ENCODE measurements around the gene TMED9. TPM values are rescaled to one million over a fixed set of nuclear protein-coding genes. Genes with fewer than 3 reads are reported as not detected.

The TMED9 gene
- total and polyA plus RNA-seq, 3 experiments from 2014 or later: 138 to 142 (median 140) TPM

DNA sequence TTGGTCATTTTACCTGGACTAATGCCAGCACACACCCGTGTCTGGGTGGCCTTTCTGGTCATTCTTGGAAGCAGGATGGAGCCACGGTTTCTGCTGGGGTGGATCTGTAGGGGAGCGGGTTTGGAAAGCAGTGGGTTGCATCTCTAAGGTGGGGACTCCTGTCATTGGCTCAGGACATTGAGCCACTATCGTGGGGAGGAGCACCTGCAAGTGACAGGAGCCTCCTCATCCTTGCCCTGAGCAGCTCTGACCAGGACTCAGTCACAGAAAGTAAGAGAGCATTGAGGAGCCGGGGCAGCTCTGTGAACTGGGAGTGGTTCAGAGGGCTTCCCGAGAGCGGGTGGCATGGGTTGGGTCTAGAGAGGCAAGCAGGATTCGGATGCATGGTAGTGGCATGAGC, 11.6 kb downstream of the TMED9 start:
- no peak overlapping the region for H3K27ac ChIP-seq (ENCODE audit: low read depth, low read length)
- Mint-ChIP-seq H3K4me1 (peaks cover 26 to 48% (median 42%) of the 10 kb centered on the region in 3 donors), H3K27ac (peak overlapping the region in 4 of 8 donors; percentile 74 to 86 (median 80)), H3K36me3 (peaks cover 0 to 38% (median 4%) of the 10 kb centered on the region in 3 donors), H3K9me3 (no peaks in the 10 kb centered on the region), H3K4me3 (peak overlapping the region in 1 of 7 donors; percentile 86), H3K27me3 (no peaks in the 10 kb centered on the region)
- H3K9me3 ChIP-seq (ENCODE audit: low read length): no peaks in the 10 kb centered on the region
- ChIA-PET POLR2A (no interaction called here), CTCF (no interaction called here)
- peaks cover 13% of the 10 kb centered on the region for H3K4me1 ChIP-seq (ENCODE audit: insufficient read depth, low read length)
- H3K36me3 ChIP-seq (ENCODE audit: insufficient read depth, low read length): no peaks in the 10 kb centered on the region
- no peaks in the 10 kb centered on the region for H3K27me3 ChIP-seq (ENCODE audit: insufficient read depth, low read length, poor library complexity, severe bottlenecking)
- no peak for DNase-seq
- H3K4me3 ChIP-seq (ENCODE audit: low read length): no peak overlapping the region

DNA sequence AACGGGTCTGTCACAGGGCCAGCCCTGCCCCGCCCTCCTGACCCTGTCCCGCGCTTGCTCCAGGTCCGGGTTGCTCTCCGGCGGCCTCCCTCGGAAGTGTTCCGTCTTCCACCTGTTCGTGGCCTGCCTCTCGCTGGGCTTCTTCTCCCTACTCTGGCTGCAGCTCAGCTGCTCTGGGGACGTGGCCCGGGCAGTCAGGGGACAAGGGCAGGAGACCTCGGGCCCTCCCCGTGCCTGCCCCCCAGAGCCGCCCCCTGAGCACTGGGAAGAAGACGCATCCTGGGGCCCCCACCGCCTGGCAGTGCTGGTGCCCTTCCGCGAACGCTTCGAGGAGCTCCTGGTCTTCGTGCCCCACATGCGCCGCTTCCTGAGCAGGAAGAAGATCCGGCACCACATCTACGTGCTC, 12.1 kb downstream of the TMED9 start:
- POLR2A ChIA-PET: no interaction called here
- H3K4me1 Mint-ChIP-seq: peaks cover 22 to 43% (median 37%) of the 10 kb centered on the region in 3 donors
- no peaks in the 10 kb centered on the region for H3K9me3 ChIP-seq (ENCODE audit: low read length)
- H3K4me3 ChIP-seq (ENCODE audit: low read length): no peak overlapping the region
- peaks cover 12% of the 10 kb centered on the region for H3K4me1 ChIP-seq (ENCODE audit: insufficient read depth, low read length)
- CTCF ChIA-PET: no interaction called here
- no peak for DNase-seq
- no peak overlapping the region for H3K27ac Mint-ChIP-seq
- no peaks in the 10 kb centered on the region for H3K27me3 Mint-ChIP-seq
- H3K4me3 Mint-ChIP-seq: peak overlapping the region in 1 of 7 donors; percentile 20
- no peaks in the 10 kb centered on the region for H3K36me3 ChIP-seq (ENCODE audit: insufficient read depth, low read length)
- H3K9me3 Mint-ChIP-seq: no peaks in the 10 kb centered on the region
- H3K36me3 Mint-ChIP-seq: peaks cover 0 to 38% (median 4%) of the 10 kb centered on the region in 3 donors
- no peaks in the 10 kb centered on the region for H3K27me3 ChIP-seq (ENCODE audit: insufficient read depth, low read length, poor library complexity, severe bottlenecking)
- H3K27ac ChIP-seq (ENCODE audit: low read depth, low read length): no peak overlapping the region

DNA sequence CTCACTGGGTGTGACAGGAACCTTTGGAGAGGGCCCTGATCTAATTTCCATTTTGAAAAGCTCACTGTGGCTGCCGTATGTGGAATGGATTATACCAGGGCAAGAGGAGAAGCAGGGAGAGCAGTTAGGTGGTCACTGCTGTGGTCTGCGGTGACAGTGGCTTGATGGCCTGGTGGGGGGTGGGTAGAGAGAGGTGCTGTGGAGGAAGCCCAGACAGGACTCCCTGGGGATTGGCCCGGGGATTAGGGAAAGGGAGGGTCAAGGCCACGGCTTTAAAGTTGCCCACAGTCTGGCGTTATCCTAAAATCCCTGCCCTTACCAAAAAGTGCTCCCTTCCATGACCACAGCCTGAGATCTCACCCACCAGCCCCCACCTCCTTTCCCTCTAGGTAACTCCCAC, 12.7 kb downstream of the TMED9 start:
- Mint-ChIP-seq H3K9me3 (no peaks in the 10 kb centered on the region), H3K4me1 (peaks cover 20 to 41% (median 35%) of the 10 kb centered on the region in 3 donors), H3K4me3 (no peak overlapping the region), H3K27ac (peak overlapping the region in 1 of 8 donors; percentile 87), H3K27me3 (no peaks in the 10 kb centered on the region), H3K36me3 (peaks cover 0 to 39% (median 4%) of the 10 kb centered on the region in 3 donors)
- H3K27me3 ChIP-seq (ENCODE audit: insufficient read depth, low read length, poor library complexity, severe bottlenecking): no peaks in the 10 kb centered on the region
- no peaks in the 10 kb centered on the region for H3K9me3 ChIP-seq (ENCODE audit: low read length)
- ChIA-PET CTCF (no interaction called here), POLR2A (no interaction called here)
- H3K4me3 ChIP-seq (ENCODE audit: low read length): no peak overlapping the region
- H3K36me3 ChIP-seq (ENCODE audit: insufficient read depth, low read length): no peaks in the 10 kb centered on the region
- H3K27ac ChIP-seq (ENCODE audit: low read depth, low read length): no peak overlapping the region
- peaks cover 12% of the 10 kb centered on the region for H3K4me1 ChIP-seq (ENCODE audit: insufficient read depth, low read length)
- no peak for DNase-seq

DNA sequence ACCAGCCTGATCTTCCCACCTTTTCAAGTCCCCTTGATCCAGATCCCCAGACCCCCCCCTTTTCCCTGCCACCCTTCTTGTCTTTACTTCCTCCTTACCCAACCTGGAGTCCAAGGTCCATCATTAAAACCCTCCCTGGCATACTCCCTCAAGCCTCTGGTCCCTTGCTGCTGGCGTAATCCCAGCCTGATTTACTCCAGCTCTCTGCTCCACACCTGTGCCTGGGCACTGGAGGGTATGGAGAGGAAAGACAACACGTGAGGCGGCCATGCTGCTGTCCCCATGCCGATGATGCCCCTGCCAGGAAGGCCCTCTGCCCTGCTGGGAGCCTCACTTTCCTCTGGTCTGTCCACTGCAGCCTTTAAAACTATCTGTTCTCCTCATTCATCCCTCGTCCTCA, 13.1 kb downstream of the TMED9 start:
- no peak overlapping the region for H3K4me3 ChIP-seq (ENCODE audit: low read length)
- H3K4me1 Mint-ChIP-seq: peaks cover 20 to 44% (median 35%) of the 10 kb centered on the region in 3 donors
- peaks cover 0 to 42% (median 4%) of the 10 kb centered on the region in 3 donors for H3K36me3 Mint-ChIP-seq
- ChIA-PET CTCF (no interaction called here), POLR2A (no interaction called here)
- no peaks in the 10 kb centered on the region for H3K27me3 ChIP-seq (ENCODE audit: insufficient read depth, low read length, poor library complexity, severe bottlenecking)
- no peaks in the 10 kb centered on the region for H3K9me3 Mint-ChIP-seq
- no peak overlapping the region for H3K27ac ChIP-seq (ENCODE audit: low read depth, low read length)
- H3K36me3 ChIP-seq (ENCODE audit: insufficient read depth, low read length): no peaks in the 10 kb centered on the region
- H3K27me3 Mint-ChIP-seq: no peaks in the 10 kb centered on the region
- peak overlapping the region in 2 of 8 donors; percentile 57 to 78 for H3K27ac Mint-ChIP-seq
- DNase-seq: no peak
- H3K9me3 ChIP-seq (ENCODE audit: low read length): no peaks in the 10 kb centered on the region
- peaks cover 12% of the 10 kb centered on the region for H3K4me1 ChIP-seq (ENCODE audit: insufficient read depth, low read length)
- no peak overlapping the region for H3K4me3 Mint-ChIP-seq

DNA sequence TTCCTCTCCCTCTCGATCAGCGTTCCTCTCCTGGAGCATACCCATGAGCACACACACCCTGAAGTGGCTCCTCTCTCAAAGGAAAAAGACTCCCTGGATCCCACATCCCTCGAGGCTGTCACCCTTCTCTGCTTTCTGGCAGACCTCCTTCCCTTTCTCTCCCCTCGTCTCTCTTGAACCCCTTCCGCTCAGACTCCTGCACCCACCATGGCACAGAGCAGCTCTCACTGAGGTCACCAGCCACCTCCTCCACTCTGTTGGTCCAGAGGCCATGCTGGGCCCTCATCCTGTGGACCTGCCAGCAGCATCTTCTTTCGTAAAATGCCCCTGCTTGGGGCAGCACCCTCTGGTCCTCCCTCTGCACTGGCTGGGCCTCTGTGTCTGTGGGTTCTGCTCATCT, 13.7 kb downstream of the TMED9 start:
- Histone ChIP-seq H3K36me3 (ENCODE audit: insufficient read depth, low read length) (no peaks in the 10 kb centered on the region), H3K4me1 (ENCODE audit: insufficient read depth, low read length) (peaks cover 10% of the 10 kb centered on the region), H3K27me3 (ENCODE audit: insufficient read depth, low read length, poor library complexity, severe bottlenecking) (no peaks in the 10 kb centered on the region), H3K4me3 (ENCODE audit: low read length) (no peak overlapping the region), H3K27ac (ENCODE audit: low read depth, low read length) (no peak overlapping the region), H3K9me3 (ENCODE audit: low read length) (no peaks in the 10 kb centered on the region)
- DNase-seq: no peak
- peak overlapping the region in 3 of 8 donors; percentile 54 to 83 (median 57) for H3K27ac Mint-ChIP-seq
- no peaks in the 10 kb centered on the region for H3K9me3 Mint-ChIP-seq
- H3K4me3 Mint-ChIP-seq: peak overlapping the region in 1 of 7 donors; percentile 52
- H3K36me3 Mint-ChIP-seq: peaks cover 0 to 40% (median 4%) of the 10 kb centered on the region in 3 donors
- H3K4me1 Mint-ChIP-seq: peaks cover 17 to 40% (median 30%) of the 10 kb centered on the region in 3 donors
- no peaks in the 10 kb centered on the region for H3K27me3 Mint-ChIP-seq
- ChIA-PET CTCF (interaction anchor here (2.1 kb wide), 1 partner anchor 14 kb away, joined by 6 read pairs; the partner anchor contains the start of gene TMED9), POLR2A (no interaction called here)

DNA sequence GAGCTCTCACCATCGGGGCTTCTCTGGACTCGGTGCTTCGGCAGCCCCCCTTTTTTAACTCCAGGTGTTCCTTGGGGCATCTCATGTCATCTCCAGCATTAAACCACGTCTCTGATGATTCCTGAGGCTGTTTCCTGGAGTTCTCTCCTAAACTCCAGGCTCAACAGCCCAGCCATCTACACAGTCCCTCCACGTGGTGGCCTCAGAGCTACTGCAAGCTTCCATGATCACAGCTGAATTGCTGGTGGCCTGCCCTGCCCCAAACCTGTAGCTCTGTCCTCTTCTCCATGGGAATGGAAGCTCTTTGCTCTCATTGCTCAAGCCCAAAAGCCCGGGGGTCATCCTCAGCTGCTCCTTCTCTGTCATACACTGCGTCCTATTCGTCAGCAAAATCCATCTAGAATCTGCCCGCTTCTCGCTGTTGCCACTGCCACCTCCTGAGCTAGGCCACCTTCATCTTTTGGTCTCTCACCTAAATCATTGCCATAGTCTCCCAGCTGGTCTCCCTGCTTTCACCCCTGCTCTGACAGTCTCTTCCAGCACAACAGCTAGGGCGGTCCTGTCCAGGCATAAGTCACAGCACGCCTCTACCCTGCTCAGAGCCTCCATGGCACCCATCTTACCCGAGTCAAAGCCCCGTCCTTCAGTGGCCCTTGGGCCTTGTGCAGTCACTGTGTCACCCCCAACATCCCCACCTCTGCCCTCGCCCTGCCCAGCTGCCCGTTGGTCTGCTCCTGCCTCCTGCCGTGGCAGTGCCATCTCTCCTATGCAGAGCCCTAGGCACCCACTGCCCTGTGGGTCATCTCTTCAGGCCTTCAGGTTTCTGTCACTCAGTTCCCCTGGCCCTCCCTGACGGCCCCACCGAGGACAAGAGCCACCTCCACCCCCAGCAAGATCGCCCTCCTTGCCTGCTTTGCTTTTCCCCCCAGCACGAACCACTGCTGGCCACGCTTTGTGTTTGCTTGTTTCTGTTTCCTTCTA, 14.4 kb downstream of the TMED9 start:
- H3K27ac Mint-ChIP-seq: peak overlapping the region in 4 of 8 donors; percentile 54 to 84 (median 69)
- CTCF ChIA-PET: interaction anchor here (1.6 to 2.1 kb wide), 3 partner anchors 13 to 455 kb away, joined by 3 to 6 read pairs (median 5); partner anchors contain the start of gene TMED9

DNA sequence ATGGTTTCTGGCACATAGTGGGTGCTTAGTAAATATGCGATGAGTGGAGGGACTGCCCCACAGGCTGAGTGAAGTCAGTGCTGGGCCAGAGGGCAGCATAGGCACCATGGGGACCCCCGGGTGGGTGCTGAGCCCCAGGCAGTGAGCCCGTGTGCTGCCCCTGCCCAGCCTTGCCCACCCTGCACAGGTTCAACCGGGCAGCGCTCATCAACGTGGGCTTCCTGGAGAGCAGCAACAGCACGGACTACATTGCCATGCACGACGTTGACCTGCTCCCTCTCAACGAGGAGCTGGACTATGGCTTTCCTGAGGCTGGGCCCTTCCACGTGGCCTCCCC, 15.1 kb downstream of the TMED9 start:
- POLR2A ChIA-PET: no interaction called here
- H3K4me1 Mint-ChIP-seq: peaks cover 11 to 30% (median 20%) of the 10 kb centered on the region in 3 donors

More for the DNA sequence above, 14.4 kb downstream of the TMED9 start:
- no peaks in the 10 kb centered on the region for H3K9me3 ChIP-seq (ENCODE audit: low read length)
- no peaks in the 10 kb centered on the region for H3K27me3 ChIP-seq (ENCODE audit: insufficient read depth, low read length, poor library complexity, severe bottlenecking)
- H3K27me3 Mint-ChIP-seq: no peaks in the 10 kb centered on the region
- no peak overlapping the region for H3K4me3 ChIP-seq (ENCODE audit: low read length)
- POLR2A ChIA-PET: interaction anchor here (0.6 kb wide), 1 partner anchor 8 kb away, joined by 3 read pairs; no protein-coding TSS in a partner anchor
- no peak for DNase-seq
- peaks cover 11 to 33% (median 24%) of the 10 kb centered on the region in 3 donors for H3K4me1 Mint-ChIP-seq
- no peaks in the 10 kb centered on the region for H3K9me3 Mint-ChIP-seq
- peaks cover 3% of the 10 kb centered on the region for H3K4me1 ChIP-seq (ENCODE audit: insufficient read depth, low read length)
- H3K27ac ChIP-seq (ENCODE audit: low read depth, low read length): no peak overlapping the region
- H3K36me3 Mint-ChIP-seq: peaks cover 0 to 40% (median 4%) of the 10 kb centered on the region in 3 donors
- peak overlapping the region in 1 of 7 donors; percentile 52 for H3K4me3 Mint-ChIP-seq
- H3K36me3 ChIP-seq (ENCODE audit: insufficient read depth, low read length): no peaks in the 10 kb centered on the region

More for the DNA sequence above, 15.1 kb downstream of the TMED9 start:
- Mint-ChIP-seq H3K36me3 (peaks cover 0 to 40% (median 4%) of the 10 kb centered on the region in 3 donors), H3K27me3 (no peaks in the 10 kb centered on the region), H3K27ac (peak overlapping the region in 1 of 8 donors; percentile 55), H3K4me3 (peak overlapping the region in 1 of 7 donors; percentile 52), H3K9me3 (no peaks in the 10 kb centered on the region)
- no peaks in the 10 kb centered on the region for H3K4me1 ChIP-seq (ENCODE audit: insufficient read depth, low read length)
- H3K27ac ChIP-seq (ENCODE audit: low read depth, low read length): no peak overlapping the region
- no peak for DNase-seq
- no peaks in the 10 kb centered on the region for H3K36me3 ChIP-seq (ENCODE audit: insufficient read depth, low read length)
- H3K9me3 ChIP-seq (ENCODE audit: low read length): no peaks in the 10 kb centered on the region
- CTCF ChIA-PET: interaction anchor here (0.6 to 2.1 kb wide), 4 partner anchors 14 to 547 kb away, joined by 3 to 6 read pairs (median 4); partner anchors contain the start of genes NHP2 and TMED9
- no peak overlapping the region for H3K4me3 ChIP-seq (ENCODE audit: low read length)
- H3K27me3 ChIP-seq (ENCODE audit: insufficient read depth, low read length, poor library complexity, severe bottlenecking): no peaks in the 10 kb centered on the region

Measured in CD8-positive, alpha-beta memory T cell (primary cell).